ENCODE results near the gene POU6F2. TPM values are rescaled to one million over a fixed set of nuclear protein-coding genes. Genes with fewer than 3 reads are reported as not detected.

POU6F2 gene
- total RNA-seq, 1 donor from 2014 or later: not detected

GRCh38 chr7:39463252-39463651 is 485.5 kb downstream of the POU6F2 start:
- no peaks in the 10 kb centered on the region for H3K27me3 ChIP-seq
- no peak overlapping the region for H3K4me3 ChIP-seq
- H3K27ac ChIP-seq: no peak overlapping the region
- no peak for TF ChIP-seq CTCF (IDR thresholded peaks at IDR 0.05)
- intact Hi-C loops (cut with DNase I): no loop called here
- H3K36me3 ChIP-seq: no peaks in the 10 kb centered on the region
- DNase-seq (ENCODE audit: low spot score in 2 of 2): no peak
- H3K9me3 ChIP-seq: no peaks in the 10 kb centered on the region
- no peaks in the 10 kb centered on the region for H3K4me1 ChIP-seq

- Histone ChIP-seq H3K27me3 (no peaks in the 10 kb centered on the region), H3K4me3 (peak overlapping the region; percentile 8 to 25), H3K27ac (no peak overlapping the region), H3K36me3 (no peaks in the 10 kb centered on the region), H3K4me1 (no peaks in the 10 kb centered on the region), H3K9me3 (no peaks in the 10 kb centered on the region)
- intact Hi-C loops (cut with DNase I): loop anchor here (1.0 kb wide), 2 partner anchors 532 to 667 kb away; no protein-coding TSS in a partner anchor
- TF ChIP-seq CTCF (IDR thresholded peaks at IDR 0.05): no peak
- DNase-seq (ENCODE audit: low spot score in 2 of 2): no peak
These were observed 486.8 kb downstream of the POU6F2 start for GRCh38 chr7:39464350-39465054.

DNA sequence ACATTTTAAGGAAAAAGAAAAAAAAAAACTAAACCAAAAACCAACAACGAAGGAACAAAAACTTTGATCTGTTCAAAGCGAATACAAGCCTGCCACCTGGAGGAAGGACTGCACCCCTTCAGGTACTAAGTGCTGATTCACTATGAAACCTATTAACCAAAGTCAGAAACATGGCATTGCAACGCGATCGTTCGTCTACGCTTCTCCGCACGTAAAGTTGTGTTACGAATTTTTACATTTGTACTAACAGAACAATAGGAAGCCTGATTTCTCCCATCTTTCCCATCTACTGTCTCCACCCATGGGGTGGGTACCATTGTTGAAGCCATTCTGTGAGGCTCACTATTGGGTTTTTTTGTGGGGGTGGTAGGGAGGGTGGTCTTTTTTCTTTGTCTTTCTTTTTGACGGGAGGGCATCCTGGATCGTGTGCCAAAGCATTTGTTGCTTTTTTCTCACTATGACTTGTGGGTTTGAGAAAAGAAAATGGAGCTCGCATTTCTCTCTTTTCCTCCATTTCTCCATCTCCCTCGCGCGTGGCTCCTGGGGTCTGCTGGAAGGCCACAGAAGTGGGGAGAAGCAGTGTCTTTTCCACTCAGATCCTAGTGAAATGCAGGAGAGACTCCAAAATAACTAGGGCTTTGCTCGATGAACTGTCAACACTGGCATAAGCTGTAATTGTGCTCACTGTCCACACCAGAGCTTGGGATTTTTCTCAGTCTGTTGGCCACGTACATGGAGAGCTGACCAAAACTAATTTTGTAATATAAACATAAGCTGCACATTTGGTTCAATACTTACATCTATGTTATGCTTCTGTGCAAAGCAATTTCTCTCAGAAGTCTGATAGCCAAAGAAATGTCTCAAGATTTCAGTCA is 487.6 kb downstream of the POU6F2 start:
- Histone ChIP-seq H3K4me3 (peak overlapping the region; percentile 8 to 25), H3K27me3 (no peaks in the 10 kb centered on the region), H3K27ac (no peak overlapping the region), H3K4me1 (no peaks in the 10 kb centered on the region), H3K36me3 (no peaks in the 10 kb centered on the region), H3K9me3 (no peaks in the 10 kb centered on the region)
- intact Hi-C loops (cut with DNase I): loop anchor here (1.0 kb wide), 2 partner anchors 533 to 668 kb away; no protein-coding TSS in a partner anchor
- peak; percentile 53 to 84 (median 81) for TF ChIP-seq CTCF (IDR thresholded peaks at IDR 0.05)
- DNase-seq (ENCODE audit: low spot score in 2 of 2): peak in 1 of 2 donors; percentile 67

- no peak for TF ChIP-seq CTCF (IDR thresholded peaks at IDR 0.05)
- Histone ChIP-seq H3K4me3 (no peak overlapping the region), H3K27me3 (no peaks in the 10 kb centered on the region), H3K36me3 (no peaks in the 10 kb centered on the region), H3K9me3 (no peaks in the 10 kb centered on the region), H3K27ac (no peak overlapping the region), H3K4me1 (no peaks in the 10 kb centered on the region)
- DNase-seq (ENCODE audit: low spot score in 2 of 2): no peak
- intact Hi-C loops (cut with DNase I): no loop called here
These were observed 490.6 kb downstream of the POU6F2 start for GRCh38 chr7:39468261-39468660.

GRCh38 chr7:39468808-39469374 is 491.2 kb downstream of the POU6F2 start:
- Histone ChIP-seq H3K27ac (no peak overlapping the region), H3K36me3 (no peaks in the 10 kb centered on the region), H3K4me1 (no peaks in the 10 kb centered on the region), H3K9me3 (no peaks in the 10 kb centered on the region), H3K27me3 (no peaks in the 10 kb centered on the region), H3K4me3 (no peak overlapping the region)
- no peak for DNase-seq (ENCODE audit: low spot score in 2 of 2)
- intact Hi-C loops (cut with DNase I): no loop called here
- TF ChIP-seq CTCF (IDR thresholded peaks at IDR 0.05): no peak
